Measurements from ENCODE around the gene SGSH.
"Not testable (repeated sequence)": the region's sequence is repeated elsewhere in the genome, so short reads cannot be mapped to it uniquely, and the experiment has no call there.

The SGSH gene

GRCh38 chr17:80210348-80211108 lies 9.6 kb downstream of the SGSH start:
- DNase-seq (ENCODE audit: low read depth in 2 of 2): no peak

GRCh38 chr17:80209765-80210164 lies 10.4 kb downstream of the SGSH start:
- DNase-seq (ENCODE audit: low read depth in 2 of 2): no peak

GRCh38 chr17:80208050-80208449 lies 12.1 kb downstream of the SGSH start:
- no peak for DNase-seq (ENCODE audit: low read depth in 2 of 2)

GRCh38 chr17:80205811-80206210 lies 14.3 kb downstream of the SGSH start:
- DNase-seq (ENCODE audit: low read depth in 2 of 2): no peak

- no peak for DNase-seq (ENCODE audit: low read depth in 2 of 2)
Observed at GRCh38 chr17:80204626-80205468, 15.3 kb downstream of the SGSH start.

GRCh38 chr17:80203471-80203963 lies 16.6 kb downstream of the SGSH start:
- DNase-seq (ENCODE audit: low read depth in 2 of 2): no peak

GRCh38 chr17:80202197-80202596 lies 17.9 kb downstream of the SGSH start:
- no peak for DNase-seq (ENCODE audit: low read depth in 2 of 2)

GRCh38 chr17:80201446-80201845 lies 18.7 kb downstream of the SGSH start:
- no peak for DNase-seq (ENCODE audit: low read depth in 2 of 2)

- not testable (repeated sequence) for DNase-seq (ENCODE audit: low read depth in 2 of 2)
Observed at GRCh38 chr17:80199295-80199694, 20.8 kb downstream of the SGSH start.

- DNase-seq (ENCODE audit: low read depth in 2 of 2): no peak
Observed at GRCh38 chr17:80198144-80198661, 21.9 kb downstream of the SGSH start.

GRCh38 chr17:80196652-80197051 lies 23.5 kb downstream of the SGSH start:
- no peak for DNase-seq (ENCODE audit: low read depth in 2 of 2)

GRCh38 chr17:80195671-80196529 lies 24.2 kb downstream of the SGSH start:
- DNase-seq (ENCODE audit: low read depth in 2 of 2): peak; percentile 23 to 25

GRCh38 chr17:80195141-80195540 lies 25.0 kb downstream of the SGSH start:
- no peak for DNase-seq (ENCODE audit: low read depth in 2 of 2)

- DNase-seq (ENCODE audit: low read depth in 2 of 2): no peak
Observed at GRCh38 chr17:80191865-80192661, 28.1 kb downstream of the SGSH start.

- no peak for DNase-seq (ENCODE audit: low read depth in 2 of 2)
Observed at GRCh38 chr17:80191192-80191591, 28.9 kb downstream of the SGSH start.

- no peak for DNase-seq (ENCODE audit: low read depth in 2 of 2)
Observed at GRCh38 chr17:80190716-80191115, 29.4 kb downstream of the SGSH start.

- no peak for DNase-seq (ENCODE audit: low read depth in 2 of 2)
Observed at GRCh38 chr17:80189611-80190010, 30.5 kb downstream of the SGSH start.

GRCh38 chr17:80187515-80187941 lies 32.6 kb downstream of the SGSH start:
- DNase-seq (ENCODE audit: low read depth in 2 of 2): no peak

- DNase-seq (ENCODE audit: low read depth in 2 of 2): no peak
Observed at GRCh38 chr17:80187090-80187489, 33.0 kb downstream of the SGSH start.

- DNase-seq (ENCODE audit: low read depth in 2 of 2): no peak
Observed at GRCh38 chr17:80185968-80186367, 34.2 kb downstream of the SGSH start.

GRCh38 chr17:80184423-80184714 lies 35.8 kb downstream of the SGSH start:
- no peak for DNase-seq (ENCODE audit: low read depth in 2 of 2)

All from stimulated activated CD8-positive, alpha-beta memory T cell treated with anti-CD3 and anti-CD28 coated beads, Interleukin-2, amount 100 ng/mL, for 48 hours (primary cell).